ENCODE data around the gene SLC25A48. TPM values are rescaled to one million over a fixed set of nuclear protein-coding genes. Genes with fewer than 3 reads are reported as not detected.

SLC25A48 gene, protein sequence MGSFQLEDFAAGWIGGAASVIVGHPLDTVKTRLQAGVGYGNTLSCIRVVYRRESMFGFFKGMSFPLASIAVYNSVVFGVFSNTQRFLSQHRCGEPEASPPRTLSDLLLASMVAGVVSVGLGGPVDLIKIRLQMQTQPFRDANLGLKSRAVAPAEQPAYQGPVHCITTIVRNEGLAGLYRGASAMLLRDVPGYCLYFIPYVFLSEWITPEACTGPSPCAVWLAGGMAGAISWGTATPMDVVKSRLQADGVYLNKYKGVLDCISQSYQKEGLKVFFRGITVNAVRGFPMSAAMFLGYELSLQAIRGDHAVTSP
- total RNA-seq (0.05 TPM), polyA plus RNA-seq (0.25 TPM)
- long read RNA-seq, donor 1, result 0 reads
- long read RNA-seq, donor 2, result 0 reads
- long read RNA-seq, donor 3, result 0 reads
- long read RNA-seq, donor 4, result 0 reads
- long read RNA-seq, donor 5, result 0 reads
- long read RNA-seq, donor 6, result 0 reads
- long read RNA-seq, donor 7, result 0 reads
- long read RNA-seq, donor 8, result 0 reads
- long read RNA-seq, donor 9, result 0 reads
- long read RNA-seq, donor 10, result 0 reads

DNA sequence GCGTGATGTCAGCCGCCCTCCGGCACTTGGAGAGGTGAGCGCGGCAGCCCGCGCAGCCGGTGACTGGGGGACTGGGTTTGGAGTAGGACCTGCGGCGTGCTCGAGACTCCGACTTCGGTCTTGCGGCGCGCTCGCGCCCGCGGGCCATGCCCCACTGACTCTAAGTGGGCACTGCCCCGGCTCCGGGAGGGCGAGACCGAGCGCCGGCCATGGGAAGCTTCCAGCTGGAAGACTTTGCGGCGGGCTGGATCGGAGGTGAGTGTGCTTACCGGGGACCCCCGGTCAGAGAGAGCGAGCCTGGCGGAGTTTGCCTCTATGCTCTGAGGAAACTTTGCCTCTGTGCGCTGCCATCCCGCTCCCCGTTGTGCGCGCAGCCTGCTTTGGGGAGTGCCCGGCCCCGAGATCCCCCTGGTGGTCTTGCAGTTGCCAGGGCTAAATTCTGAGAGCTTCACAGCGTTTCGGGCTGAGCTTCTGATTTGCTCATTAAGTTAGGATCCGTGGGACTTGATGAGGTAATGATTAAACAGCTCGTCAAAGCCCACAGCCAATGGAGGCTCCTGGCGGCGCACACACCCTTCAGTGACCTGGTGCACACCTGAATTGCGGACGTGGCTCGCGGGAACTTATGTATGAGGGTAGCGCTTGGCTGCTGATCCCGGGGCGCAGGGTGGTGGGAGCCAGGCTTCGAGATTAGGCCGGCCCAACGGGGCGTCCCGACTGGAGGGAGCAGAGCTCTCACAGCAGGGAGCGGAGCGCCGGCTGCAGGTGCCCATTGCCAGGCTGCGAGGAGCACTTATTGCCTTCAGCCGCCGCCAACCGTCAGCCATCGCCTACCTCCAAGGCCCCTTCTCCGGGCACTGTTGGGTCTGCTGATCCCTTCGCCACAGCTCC lies at the start of gene SLC25A48:
Gene SLC25A48, plus strand, starts transcription at position 25 of the 891 bp plus-strand sequence. Its CDS starts 185 bp downstream, at position 210.
- Histone ChIP-seq H3K9me3 (ENCODE audit: control insufficient read depth in 2 of 2, insufficient read depth in 1 of 2, low read length in 1 of 2) (peaks cover 0 to 3% of the 10 kb centered on the region in 2 donors), H3K4me1 (ENCODE audit: control insufficient read depth in 2 of 2, insufficient read depth in 2 of 2, low read length in 2 of 2) (no peaks in the 10 kb centered on the region), H3K36me3 (ENCODE audit: control insufficient read depth in 2 of 2, insufficient read depth in 2 of 2, low read length in 1 of 2) (no peaks in the 10 kb centered on the region), H3K4me3 (ENCODE audit: low read length in 2 of 2) (peak within 1 kb of the TSS in 1 of 2 donors; percentile 20), H3K27me3 (ENCODE audit: control insufficient read depth in 2 of 2, insufficient read depth in 1 of 2, low read length in 1 of 2) (peaks cover 21 to 54% of the 10 kb centered on the region in 2 donors), H3K27ac (ENCODE audit: low read depth in 1 of 2, low read length in 1 of 2) (no peak within 1 kb of the TSS)
- DNase-seq (ENCODE audit: low read depth in 6 of 9, low spot score in 9 of 9), result peak in 5 of 9 donors; percentile 4 to 47 (median 17)
- 3% methylated on average over 68 of the region's 68 CpGs for WGBS

DNA sequence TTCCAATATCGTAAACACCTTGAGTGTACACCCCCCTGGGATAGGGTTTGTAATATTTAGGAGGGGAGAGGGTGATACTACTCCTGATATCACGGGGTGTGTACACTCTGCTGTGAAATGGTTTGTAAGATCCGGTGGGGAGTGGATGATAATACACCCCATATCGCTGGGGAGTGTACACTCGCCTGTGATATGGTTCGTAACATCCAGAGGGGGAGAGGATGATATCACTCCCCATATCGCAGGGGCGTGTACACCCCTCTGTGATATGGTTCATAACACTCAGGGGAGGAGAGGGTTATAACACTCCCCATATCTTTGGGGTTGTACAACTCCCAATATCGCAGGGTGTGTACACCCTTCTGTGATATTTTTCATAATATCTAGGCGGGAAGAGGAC lies 33.8 kb upstream of the SLC25A48 start:
- H3K9me3 ChIP-seq (ENCODE audit: control insufficient read depth in 2 of 2, insufficient read depth in 1 of 2, low read length in 1 of 2), result no peaks in the 10 kb centered on the region
- no peaks in the 10 kb centered on the region for H3K27me3 ChIP-seq (ENCODE audit: control insufficient read depth in 2 of 2, insufficient read depth in 1 of 2, low read length in 1 of 2)
- H3K4me3 ChIP-seq (ENCODE audit: low read length in 2 of 2), result no peak overlapping the region
- WGBS, result 78% methylated on average over 10 of the region's 10 CpGs
- no peaks in the 10 kb centered on the region for H3K4me1 ChIP-seq (ENCODE audit: control insufficient read depth in 2 of 2, insufficient read depth in 2 of 2, low read length in 2 of 2)
- H3K36me3 ChIP-seq (ENCODE audit: control insufficient read depth in 2 of 2, insufficient read depth in 2 of 2, low read length in 1 of 2), result no peaks in the 10 kb centered on the region
- DNase-seq (ENCODE audit: low read depth in 6 of 9, low spot score in 9 of 9), result peak in 1 of 9 donors; percentile 34
- no peak overlapping the region for H3K27ac ChIP-seq (ENCODE audit: low read depth in 1 of 2, low read length in 1 of 2)

DNA sequence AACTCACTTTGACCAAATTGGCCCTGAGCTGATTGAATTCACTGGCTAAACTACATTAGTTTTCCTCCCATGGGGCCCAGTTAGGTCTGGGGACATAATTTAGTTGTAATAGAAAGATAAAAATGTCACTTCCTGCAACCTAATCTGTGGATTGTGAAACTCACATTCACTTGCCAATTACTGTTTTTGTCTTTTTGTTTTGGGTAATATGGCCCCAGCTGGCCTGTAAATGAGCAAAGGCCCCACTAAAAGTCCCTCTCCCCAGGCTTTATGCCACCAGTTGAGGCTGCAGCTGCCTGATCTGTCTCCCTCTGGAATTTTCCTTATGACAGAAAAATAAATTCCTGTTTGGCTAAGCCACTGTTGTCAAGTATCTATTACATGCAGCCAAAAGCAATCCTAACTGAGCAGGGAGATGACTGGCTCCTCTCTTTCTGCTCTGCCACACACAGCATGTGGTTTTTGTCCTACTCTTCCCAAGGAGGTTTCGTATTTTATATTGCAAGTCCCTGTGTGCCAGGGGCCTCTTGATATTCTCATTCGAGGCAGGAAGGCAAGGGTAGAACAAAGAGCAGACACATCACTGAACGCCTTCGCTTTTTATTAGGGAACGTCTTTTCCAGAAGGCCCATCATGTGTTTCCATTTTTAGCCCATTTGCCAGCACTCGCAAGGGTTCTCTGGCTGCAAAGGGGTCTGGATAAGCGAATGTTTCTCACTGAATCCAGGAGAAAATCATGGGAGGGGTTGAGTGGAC lies 24.1 kb upstream of the SLC25A48 start:
- H3K27ac ChIP-seq (ENCODE audit: low read depth in 1 of 2, low read length in 1 of 2), result no peak overlapping the region
- H3K4me3 ChIP-seq (ENCODE audit: low read length in 2 of 2), result no peak overlapping the region
- H3K27me3 ChIP-seq (ENCODE audit: control insufficient read depth in 2 of 2, insufficient read depth in 1 of 2, low read length in 1 of 2), result no peaks in the 10 kb centered on the region
- no peaks in the 10 kb centered on the region for H3K4me1 ChIP-seq (ENCODE audit: control insufficient read depth in 2 of 2, insufficient read depth in 2 of 2, low read length in 2 of 2)
- DNase-seq (ENCODE audit: low read depth in 6 of 9, low spot score in 9 of 9), result no peak
- whole genome bisulfite sequencing, result 91% methylated on average over 7 of the region's 7 CpGs
- H3K36me3 ChIP-seq (ENCODE audit: control insufficient read depth in 2 of 2, insufficient read depth in 2 of 2, low read length in 1 of 2), result no peaks in the 10 kb centered on the region
- H3K9me3 ChIP-seq (ENCODE audit: control insufficient read depth in 2 of 2, insufficient read depth in 1 of 2, low read length in 1 of 2), result no peaks in the 10 kb centered on the region

DNA sequence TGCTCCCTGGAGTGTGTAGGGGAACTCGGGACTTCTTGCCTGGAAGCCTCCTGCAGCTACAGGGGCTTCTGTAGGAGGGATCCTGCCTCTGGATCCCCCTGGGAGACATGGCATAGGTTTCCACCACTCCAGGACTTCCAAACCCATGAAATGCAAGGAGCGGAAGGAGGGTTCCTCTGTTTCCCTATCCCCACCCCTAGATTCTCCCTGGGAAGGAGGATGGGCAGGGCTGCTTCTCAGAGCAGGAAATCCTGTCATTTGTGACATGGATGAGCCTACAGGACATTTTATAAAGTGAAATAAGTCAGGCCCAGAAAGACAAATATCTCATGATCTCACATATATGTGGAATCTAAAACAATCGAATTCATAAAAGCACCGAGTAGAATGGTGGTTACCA lies 23.5 kb upstream of the SLC25A48 start:
- WGBS, result 97% methylated on average over 4 of the region's 4 CpGs
- no peaks in the 10 kb centered on the region for H3K4me1 ChIP-seq (ENCODE audit: control insufficient read depth in 2 of 2, insufficient read depth in 2 of 2, low read length in 2 of 2)
- no peak overlapping the region for H3K4me3 ChIP-seq (ENCODE audit: low read length in 2 of 2)
- H3K27ac ChIP-seq (ENCODE audit: low read depth in 1 of 2, low read length in 1 of 2), result no peak overlapping the region
- DNase-seq (ENCODE audit: low read depth in 6 of 9, low spot score in 9 of 9), result no peak
- no peaks in the 10 kb centered on the region for H3K27me3 ChIP-seq (ENCODE audit: control insufficient read depth in 2 of 2, insufficient read depth in 1 of 2, low read length in 1 of 2)
- no peaks in the 10 kb centered on the region for H3K36me3 ChIP-seq (ENCODE audit: control insufficient read depth in 2 of 2, insufficient read depth in 2 of 2, low read length in 1 of 2)
- H3K9me3 ChIP-seq (ENCODE audit: control insufficient read depth in 2 of 2, insufficient read depth in 1 of 2, low read length in 1 of 2), result no peaks in the 10 kb centered on the region

DNA sequence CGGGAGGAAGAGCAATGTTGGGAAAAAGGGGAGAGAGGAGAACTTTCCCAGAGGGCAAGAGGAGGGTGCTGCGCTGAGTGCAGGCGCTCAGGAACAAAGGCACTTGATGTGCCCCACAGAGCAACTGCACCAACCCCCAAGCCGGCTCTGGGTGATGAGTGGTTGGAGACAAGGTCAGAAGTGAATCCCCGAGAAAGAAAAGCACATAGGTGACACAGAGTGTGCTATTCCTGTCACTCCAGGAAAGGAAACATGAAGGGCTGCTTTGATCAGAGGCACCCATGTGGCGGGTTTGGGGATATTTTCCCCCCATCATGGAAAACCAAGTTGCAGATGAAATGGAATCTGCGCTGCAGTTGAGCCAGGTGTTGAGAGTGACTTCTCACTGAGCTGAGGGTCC lies 20.7 kb upstream of the SLC25A48 start:
- no peaks in the 10 kb centered on the region for H3K4me1 ChIP-seq (ENCODE audit: control insufficient read depth in 2 of 2, insufficient read depth in 2 of 2, low read length in 2 of 2)
- no peak for DNase-seq (ENCODE audit: low read depth in 6 of 9, low spot score in 9 of 9)
- H3K9me3 ChIP-seq (ENCODE audit: control insufficient read depth in 2 of 2, insufficient read depth in 1 of 2, low read length in 1 of 2), result no peaks in the 10 kb centered on the region
- no peaks in the 10 kb centered on the region for H3K27me3 ChIP-seq (ENCODE audit: control insufficient read depth in 2 of 2, insufficient read depth in 1 of 2, low read length in 1 of 2)
- no peak overlapping the region for H3K27ac ChIP-seq (ENCODE audit: low read depth in 1 of 2, low read length in 1 of 2)
- H3K36me3 ChIP-seq (ENCODE audit: control insufficient read depth in 2 of 2, insufficient read depth in 2 of 2, low read length in 1 of 2), result no peaks in the 10 kb centered on the region
- no peak overlapping the region for H3K4me3 ChIP-seq (ENCODE audit: low read length in 2 of 2)
- 92% methylated on average over 7 of the region's 7 CpGs for WGBS

DNA sequence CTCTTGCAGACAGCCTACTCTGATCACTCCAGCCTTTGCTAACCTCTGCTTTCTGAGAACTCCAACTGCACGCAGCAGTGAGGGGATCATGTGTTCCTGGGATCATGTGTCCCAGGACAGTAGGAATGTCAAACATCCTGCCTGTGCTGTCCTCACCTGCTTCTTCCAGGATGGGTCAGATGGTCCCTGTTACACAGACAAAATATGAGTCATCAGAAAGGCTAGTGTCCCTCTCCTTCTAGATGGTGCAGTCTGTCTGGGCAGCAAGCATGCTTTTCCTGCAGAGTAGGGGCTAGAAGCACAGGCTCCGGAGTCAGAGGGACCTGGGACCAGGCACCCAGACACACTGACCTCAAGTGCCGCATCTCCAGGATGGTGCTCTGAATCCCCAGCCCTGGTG lies 20.1 kb upstream of the SLC25A48 start:
- 96% methylated on average over 3 of the region's 3 CpGs for WGBS
- Histone ChIP-seq H3K9me3 (ENCODE audit: control insufficient read depth in 2 of 2, insufficient read depth in 1 of 2, low read length in 1 of 2) (no peaks in the 10 kb centered on the region), H3K4me3 (ENCODE audit: low read length in 2 of 2) (no peak overlapping the region), H3K27ac (ENCODE audit: low read depth in 1 of 2, low read length in 1 of 2) (no peak overlapping the region), H3K36me3 (ENCODE audit: control insufficient read depth in 2 of 2, insufficient read depth in 2 of 2, low read length in 1 of 2) (no peaks in the 10 kb centered on the region), H3K27me3 (ENCODE audit: control insufficient read depth in 2 of 2, insufficient read depth in 1 of 2, low read length in 1 of 2) (no peaks in the 10 kb centered on the region), H3K4me1 (ENCODE audit: control insufficient read depth in 2 of 2, insufficient read depth in 2 of 2, low read length in 2 of 2) (no peaks in the 10 kb centered on the region)
- DNase-seq (ENCODE audit: low read depth in 6 of 9, low spot score in 9 of 9), result no peak

DNA sequence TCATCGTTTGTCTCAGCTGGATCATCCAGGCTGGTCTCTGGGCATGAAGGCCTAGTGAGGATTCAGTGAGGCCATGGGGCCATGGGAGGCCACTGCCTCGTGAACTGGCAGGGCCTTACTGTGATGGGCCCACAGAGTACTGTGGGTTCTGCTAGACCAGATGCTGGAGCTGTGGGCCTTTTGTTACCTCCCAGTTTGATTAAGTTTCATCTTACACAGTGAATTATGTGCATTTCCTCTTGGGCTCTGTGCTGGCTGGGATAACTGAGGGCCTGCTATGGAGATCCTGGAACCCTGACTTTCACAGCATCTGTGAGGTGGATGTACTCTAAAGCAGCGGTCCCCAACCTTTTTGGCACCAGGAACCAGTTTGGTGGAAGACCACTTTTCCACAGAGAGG lies 19.7 kb upstream of the SLC25A48 start:
- no peaks in the 10 kb centered on the region for H3K36me3 ChIP-seq (ENCODE audit: control insufficient read depth in 2 of 2, insufficient read depth in 2 of 2, low read length in 1 of 2)
- H3K27me3 ChIP-seq (ENCODE audit: control insufficient read depth in 2 of 2, insufficient read depth in 1 of 2, low read length in 1 of 2), result no peaks in the 10 kb centered on the region
- H3K27ac ChIP-seq (ENCODE audit: low read depth in 1 of 2, low read length in 1 of 2), result no peak overlapping the region
- H3K9me3 ChIP-seq (ENCODE audit: control insufficient read depth in 2 of 2, insufficient read depth in 1 of 2, low read length in 1 of 2), result no peaks in the 10 kb centered on the region
- no peaks in the 10 kb centered on the region for H3K4me1 ChIP-seq (ENCODE audit: control insufficient read depth in 2 of 2, insufficient read depth in 2 of 2, low read length in 2 of 2)
- no peak for DNase-seq (ENCODE audit: low read depth in 6 of 9, low spot score in 9 of 9)
- H3K4me3 ChIP-seq (ENCODE audit: low read length in 2 of 2), result no peak overlapping the region
- WGBS, result 85% methylated on average over 3 of the region's 3 CpGs

DNA sequence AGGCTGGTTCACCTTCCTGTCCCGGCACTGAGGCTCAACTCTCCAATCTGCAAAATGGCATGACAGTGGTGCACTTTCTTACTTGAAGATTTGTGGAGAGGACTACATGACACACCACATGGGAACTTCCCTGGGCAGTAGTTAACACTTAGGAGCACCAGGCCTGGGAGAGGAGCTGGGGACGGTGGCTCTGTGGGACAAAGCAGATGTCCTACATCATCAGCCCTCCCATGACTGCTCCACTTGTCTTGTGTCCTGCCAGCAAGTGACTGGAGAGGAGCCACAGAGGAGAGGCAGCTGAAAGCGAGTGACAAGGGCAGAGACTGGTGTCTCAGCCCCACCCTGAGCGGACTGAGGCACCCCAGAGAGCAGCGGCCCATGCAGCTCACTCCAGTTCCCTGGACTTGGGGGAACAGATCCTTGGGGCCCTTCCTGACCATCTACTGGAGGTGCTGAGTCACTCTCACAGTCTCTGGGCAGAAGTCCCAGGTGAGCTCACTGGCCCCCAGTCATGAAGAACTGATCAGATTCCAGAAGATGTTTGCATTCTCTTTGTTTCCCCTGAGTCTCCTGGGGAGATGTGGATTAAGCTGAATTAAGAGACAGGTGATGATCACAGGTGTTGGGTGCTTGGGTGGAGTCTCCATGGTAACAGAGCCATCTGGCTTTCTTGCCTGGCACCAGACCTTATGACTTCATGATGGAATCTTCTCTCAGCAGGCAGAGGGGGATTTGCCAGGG lies 13.2 kb upstream of the SLC25A48 start:
- Histone ChIP-seq H3K9me3 (ENCODE audit: control insufficient read depth in 2 of 2, insufficient read depth in 1 of 2, low read length in 1 of 2) (no peaks in the 10 kb centered on the region), H3K27me3 (ENCODE audit: control insufficient read depth in 2 of 2, insufficient read depth in 1 of 2, low read length in 1 of 2) (no peaks in the 10 kb centered on the region), H3K4me3 (ENCODE audit: low read length in 2 of 2) (no peak overlapping the region), H3K36me3 (ENCODE audit: control insufficient read depth in 2 of 2, insufficient read depth in 2 of 2, low read length in 1 of 2) (no peaks in the 10 kb centered on the region), H3K27ac (ENCODE audit: low read depth in 1 of 2, low read length in 1 of 2) (no peak overlapping the region), H3K4me1 (ENCODE audit: control insufficient read depth in 2 of 2, insufficient read depth in 2 of 2, low read length in 2 of 2) (no peaks in the 10 kb centered on the region)
- no peak for DNase-seq (ENCODE audit: low read depth in 6 of 9, low spot score in 9 of 9)
- 86% methylated on average over 5 of the region's 5 CpGs for WGBS
